K562 (cell line): ENCODE results near the gene C1QTNF12. TPM values are rescaled to one million over a fixed set of nuclear protein-coding genes. Genes with fewer than 3 reads are reported as not detected.

Source experiments
- AFF4 ChIP-seq: sonication (generic); formaldehyde crosslinking; IDR thresholded peaks from 2 replicates; pipeline ENCODE4 v1.8.0; 2023; ENCODE audit warnings: mild to moderate bottlenecking, missing genetic modification reagents
- NFE2 ChIP-seq: IDR thresholded peaks from 2 replicates; pipeline ENCODE4 v1.6.1; 2014; ENCODE audit warnings: antibody characterized with exemption, low read depth
- NR2C2 ChIP-seq, 2 experiments: fragments of 200-800 bp in 1 of 2; sonication (Bioruptor generic) in 1 of 2; sonication (generic) in 1 of 2; formaldehyde crosslinking in 1 of 2; IDR thresholded peaks; 2 replicates each; pipeline versions ENCODE4 v1.6.1 to v1.8.0; 2016 to 2022; ENCODE audit warnings: mild to moderate bottlenecking in 1 of 2, missing compliant biosample characterization in 1 of 2, missing genetic modification characterization in 1 of 2, missing genetic modification reagents in 1 of 2
- PHTF2 ChIP-seq: fragments of 250-450 bp; sonication (Bioruptor Pico); IDR thresholded peaks from 2 replicates; pipeline ENCODE4 v1.5.0; 2021; ENCODE audit warnings: mild to moderate bottlenecking
- PML ChIP-seq: IDR thresholded peaks from 2 replicates; pipeline ENCODE4 v1.6.1; 2012; ENCODE audit warnings: low read length, inconsistent platforms
- SMC3 ChIP-seq: conservative IDR thresholded peaks from 2 replicates; pipeline ENCODE4 v1.6.1; 2011; ENCODE audit warnings: low read depth, low read length, improper control_type of control experiment; ENCODE audit not compliant: insufficient read depth
- SREBF2 ChIP-seq: sonication (generic); formaldehyde crosslinking; IDR thresholded peaks from 2 replicates; pipeline ENCODE4 v1.4.0; 2020; ENCODE audit warnings: mild to moderate bottlenecking, missing genetic modification reagents
- STAT5B ChIP-seq: fragments of 250-450 bp; sonication (Bioruptor Pico); IDR thresholded peaks from 2 replicates; pipeline ENCODE4 v1.8.0; 2021; ENCODE audit warnings: mild to moderate bottlenecking, inconsistent platforms
- TBL1XR1 ChIP-seq, 2 experiments: IDR thresholded peaks; 2 replicates each; pipeline ENCODE4 v1.6.1; 2012; ENCODE audit warnings: improper control_type of control experiment in 2 of 2, low read length in 2 of 2, mild to moderate bottlenecking in 1 of 2
- ZHX1 ChIP-seq: fragments of 150-350 bp; conservative IDR thresholded peaks from 2 replicates; pipeline ENCODE4 v1.6.1; 2014; ENCODE audit warnings: low read length
- ZKSCAN8 ChIP-seq: fragments of 200-800 bp; sonication (Bioruptor generic); IDR thresholded peaks from 2 replicates; pipeline ENCODE4 v1.6.1; 2016; ENCODE audit warnings: missing genetic modification characterization, missing compliant biosample characterization
- ZNF165 ChIP-seq: fragments of 250-450 bp; sonication (Bioruptor Pico); IDR thresholded peaks from 2 replicates; pipeline ENCODE4 v1.4.0; 2020; ENCODE audit warnings: borderline replicate concordance
- polyA plus RNA-seq, 8 experiments: library from polyadenylated mRNA; depleted of rRNA in 4 of 8; stranded (reverse) in 5 of 8; unstranded in 3 of 8; fragments of >200 nt; fragmentation: Nextera tagmentation in 2 of 8; fragmentation: Illumina TruSeq in 1 of 8; extraction: Ambion mirVana in 2 of 8; extraction: Trizol in 1 of 8; gene quantifications; 2 replicates each; pipeline versions ENCODE4 v1.2.1 to v1.2.3, GENCODE V29; 2011 to 2014; ENCODE audit warnings: inconsistent platforms in 1 of 8, missing spikeins in 1 of 8
- total RNA-seq, 7 experiments: library from RNA; depleted of rRNA in 6 of 7; stranded (reverse); fragments of >200 nt in 6 of 7; fragmentation: Illumina TruSeq in 2 of 7; extraction: Trizol in 2 of 7; gene quantifications; 2 replicates each; pipeline versions ENCODE4 v1.2.1 to v1.2.3, GENCODE V29; 2011 to 2021; ENCODE audit warnings: low replicate concordance in 1 of 7
- TF ChIP-seq, protein P1 (sequence below): IDR thresholded peaks from 3 replicates; pipeline ENCODE4 v1.6.1; 2011; ENCODE audit warnings: borderline replicate concordance, mild to moderate bottlenecking, moderate library complexity; ENCODE audit not compliant: insufficient read length; ENCODE audit errors: extremely low read depth
- TF ChIP-seq, protein P2 (sequence below): fragments of 250-450 bp; sonication (Bioruptor Pico); IDR thresholded peaks from 2 replicates; pipeline ENCODE4 v1.5.0; 2021; ENCODE audit warnings: mild to moderate bottlenecking, borderline replicate concordance

The C1QTNF12 gene
- total and polyA plus RNA-seq, 9 of the 15 experiments (the other 6 are each of a cell fraction or from before 2014, with no cell fraction given) = 0.11 to 4.3 (median 0.93) TPM; not detected in 3

DNA sequence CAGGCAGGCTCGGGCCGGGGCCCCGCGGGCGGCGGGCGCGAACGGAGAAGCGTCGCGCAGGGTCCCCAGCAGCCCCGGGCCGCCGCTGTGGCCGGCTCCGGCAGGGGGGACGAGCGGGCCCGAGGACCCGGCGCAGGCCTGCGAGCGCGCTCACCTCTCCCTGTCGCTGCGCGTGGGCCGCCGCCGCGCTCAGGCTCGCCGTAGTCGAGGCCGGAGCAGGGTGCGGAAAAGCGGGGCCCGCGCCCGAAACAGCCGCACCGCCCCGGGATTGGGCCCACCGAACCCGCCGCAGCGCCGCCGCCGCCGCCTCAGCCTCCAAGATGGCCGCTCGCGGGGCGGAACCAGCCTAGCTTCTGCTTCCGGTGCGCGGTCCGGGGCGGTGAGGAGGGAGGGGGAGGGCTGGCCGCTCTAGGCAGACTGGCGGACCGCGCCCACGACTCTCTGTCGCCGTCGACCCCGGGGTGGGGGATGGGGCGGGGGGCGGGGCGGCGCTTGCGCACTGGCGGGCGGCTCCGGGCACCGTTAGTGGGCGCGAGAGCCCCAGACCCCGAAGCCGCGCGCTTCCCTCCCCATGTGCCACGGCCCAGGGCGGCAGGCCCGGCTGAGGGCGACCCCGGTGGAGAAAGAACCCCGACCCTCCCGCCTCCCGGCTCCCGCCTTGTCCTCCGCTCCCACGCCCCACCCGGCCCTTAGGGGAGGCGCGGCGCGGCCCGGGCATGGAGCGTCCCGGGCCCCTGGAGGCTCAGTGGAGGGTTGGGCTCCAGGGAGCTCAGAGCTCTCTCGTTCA lies 27.2 kb upstream of the C1QTNF12 start, which contains the start of gene UBE2J2 (continued):
- TF ChIP-seq, protein P1, sequence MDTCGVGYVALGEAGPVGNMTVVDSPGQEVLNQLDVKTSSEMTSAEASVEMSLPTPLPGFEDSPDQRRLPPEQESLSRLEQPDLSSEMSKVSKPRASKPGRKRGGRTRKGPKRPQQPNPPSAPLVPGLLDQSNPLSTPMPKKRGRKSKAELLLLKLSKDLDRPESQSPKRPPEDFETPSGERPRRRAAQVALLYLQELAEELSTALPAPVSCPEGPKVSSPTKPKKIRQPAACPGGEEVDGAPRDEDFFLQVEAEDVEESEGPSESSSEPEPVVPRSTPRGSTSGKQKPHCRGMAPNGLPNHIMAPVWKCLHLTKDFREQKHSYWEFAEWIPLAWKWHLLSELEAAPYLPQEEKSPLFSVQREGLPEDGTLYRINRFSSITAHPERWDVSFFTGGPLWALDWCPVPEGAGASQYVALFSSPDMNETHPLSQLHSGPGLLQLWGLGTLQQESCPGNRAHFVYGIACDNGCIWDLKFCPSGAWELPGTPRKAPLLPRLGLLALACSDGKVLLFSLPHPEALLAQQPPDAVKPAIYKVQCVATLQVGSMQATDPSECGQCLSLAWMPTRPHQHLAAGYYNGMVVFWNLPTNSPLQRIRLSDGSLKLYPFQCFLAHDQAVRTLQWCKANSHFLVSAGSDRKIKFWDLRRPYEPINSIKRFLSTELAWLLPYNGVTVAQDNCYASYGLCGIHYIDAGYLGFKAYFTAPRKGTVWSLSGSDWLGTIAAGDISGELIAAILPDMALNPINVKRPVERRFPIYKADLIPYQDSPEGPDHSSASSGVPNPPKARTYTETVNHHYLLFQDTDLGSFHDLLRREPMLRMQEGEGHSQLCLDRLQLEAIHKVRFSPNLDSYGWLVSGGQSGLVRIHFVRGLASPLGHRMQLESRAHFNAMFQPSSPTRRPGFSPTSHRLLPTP = no peak
- TF ChIP-seq, protein P2, sequence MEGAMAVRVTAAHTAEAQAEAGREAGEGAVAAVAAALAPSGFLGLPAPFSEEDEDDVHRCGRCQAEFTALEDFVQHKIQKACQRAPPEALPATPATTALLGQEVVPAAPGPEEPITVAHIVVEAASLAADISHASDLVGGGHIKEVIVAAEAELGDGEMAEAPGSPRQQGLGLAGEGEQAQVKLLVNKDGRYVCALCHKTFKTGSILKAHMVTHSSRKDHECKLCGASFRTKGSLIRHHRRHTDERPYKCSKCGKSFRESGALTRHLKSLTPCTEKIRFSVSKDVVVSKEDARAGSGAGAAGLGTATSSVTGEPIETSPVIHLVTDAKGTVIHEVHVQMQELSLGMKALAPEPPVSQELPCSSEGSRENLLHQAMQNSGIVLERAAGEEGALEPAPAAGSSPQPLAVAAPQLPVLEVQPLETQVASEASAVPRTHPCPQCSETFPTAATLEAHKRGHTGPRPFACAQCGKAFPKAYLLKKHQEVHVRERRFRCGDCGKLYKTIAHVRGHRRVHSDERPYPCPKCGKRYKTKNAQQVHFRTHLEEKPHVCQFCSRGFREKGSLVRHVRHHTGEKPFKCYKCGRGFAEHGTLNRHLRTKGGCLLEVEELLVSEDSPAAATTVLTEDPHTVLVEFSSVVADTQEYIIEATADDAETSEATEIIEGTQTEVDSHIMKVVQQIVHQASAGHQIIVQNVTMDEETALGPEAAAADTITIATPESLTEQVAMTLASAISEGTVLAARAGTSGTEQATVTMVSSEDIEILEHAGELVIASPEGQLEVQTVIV (CRISPR knock-in tag) = no peak
- TF ChIP-seq ZHX1 (no peak), ZKSCAN8 (CRISPR knock-in tag) (no peak), ZNF165 (CRISPR knock-in tag) (no peak), PHTF2 (no peak), AFF4 (CRISPR knock-in tag) (no peak), PML (peak; percentile 39; the same call in 1 of the 2 replicates), SREBF2 (CRISPR knock-in tag) (no peak), TBL1XR1 (IDR thresholded peaks at IDR 0.05; ENCODE audit: low read length in 2 of 2) (no peak), NR2C2 (CRISPR knock-in tag; IDR thresholded peaks at IDR 0.05) (peak; percentile 97), NR2C2 (tag; IDR thresholded peaks at IDR 0.05) (peak; percentile 100), NFE2 (0 out of 2 replicates have a peak, but pooled peaks have one; percentile 5), SMC3 (0 out of 2 replicates have a peak, but pooled peaks have one; percentile 2), STAT5B (CRISPR knock-in tag) (no peak)
